Mucosa of descending colon (tissue), 3 donors: ENCODE data around the gene TMEM154. TPM values are rescaled to one million over a fixed set of nuclear protein-coding genes. Genes with fewer than 3 reads are reported as not detected.

Source experiments
- ATAC-seq: fragments of 200-7000 bp; cut with Tn5 transposase; one replicate; pipeline ENCODE4 v1.9.1; 2020; ENCODE audit warnings: mild to moderate bottlenecking, moderate library complexity
- DNase-seq, 3 donors: peaks; one replicate each; pipeline ENCODE4 v3.0.0-alpha.2; 2020
- H3K36me3 ChIP-seq: fragments of 200-600 bp; one replicate; pipeline ENCODE4 v1.8.0; 2021; ENCODE audit warnings: low read depth, mild to moderate bottlenecking
- H3K4me1 ChIP-seq: fragments of 200-600 bp; one replicate; pipeline ENCODE4 v1.8.0; 2021; ENCODE audit warnings: low read depth, mild to moderate bottlenecking
- H3K4me3 ChIP-seq: fragments of 200-600 bp; one replicate; pipeline ENCODE4 v1.8.0; 2021; ENCODE audit warnings: mild to moderate bottlenecking
- H3K9me3 ChIP-seq: fragments of 200-600 bp; one replicate; pipeline ENCODE4 v1.8.0; 2021; ENCODE audit warnings: mild to moderate bottlenecking
- intact Hi-C, 2 donors: fragments of 100-400 bp; cut with DNase I in 1 of 2; cut with micrococcal nuclease in 1 of 2; formaldehyde crosslinking; loops; one replicate each; pipeline versions ENCODE4 v1.11.0 to v1.11.1; 2022; cut with DNase I, micrococcal nuclease
- total RNA-seq, 3 donors: library from RNA; stranded (reverse); fragmentation: NEBNext Ultra II Directional in 2 of 3; extraction: Animal tissue kit (Norgen Biotek cat#: 25700) in 2 of 3; gene quantifications; one replicate each; pipeline versions ENCODE4 v1.2.1 to v1.2.4, GENCODE V29; 2021 to 2023
- TF ChIP-seq, protein P1 (sequence below): fragments of 200-600 bp; IDR thresholded peaks from one replicate; pipeline ENCODE4 v1.8.0; 2022; ENCODE audit warnings: antibody characterized with exemption, mild to moderate bottlenecking
- donor health status: DM: no; HTN: no; CAD: no; lungs with moderate emphysema.
- donor health status: DM: no; HTN: no; CAD: no.
- donor health status: DM: no; HTN: yes; CAD: no.

Gene TMEM154
- total RNA-seq, 3 donors from 2014 or later = 1.5 to 6.5 (median 1.8) TPM

GRCh38 chr4:152610131-152610530 lies 69.7 kb downstream of the TMEM154 start:
- H3K9me3 ChIP-seq = no peaks in the 10 kb centered on the region
- TF ChIP-seq, protein P1, sequence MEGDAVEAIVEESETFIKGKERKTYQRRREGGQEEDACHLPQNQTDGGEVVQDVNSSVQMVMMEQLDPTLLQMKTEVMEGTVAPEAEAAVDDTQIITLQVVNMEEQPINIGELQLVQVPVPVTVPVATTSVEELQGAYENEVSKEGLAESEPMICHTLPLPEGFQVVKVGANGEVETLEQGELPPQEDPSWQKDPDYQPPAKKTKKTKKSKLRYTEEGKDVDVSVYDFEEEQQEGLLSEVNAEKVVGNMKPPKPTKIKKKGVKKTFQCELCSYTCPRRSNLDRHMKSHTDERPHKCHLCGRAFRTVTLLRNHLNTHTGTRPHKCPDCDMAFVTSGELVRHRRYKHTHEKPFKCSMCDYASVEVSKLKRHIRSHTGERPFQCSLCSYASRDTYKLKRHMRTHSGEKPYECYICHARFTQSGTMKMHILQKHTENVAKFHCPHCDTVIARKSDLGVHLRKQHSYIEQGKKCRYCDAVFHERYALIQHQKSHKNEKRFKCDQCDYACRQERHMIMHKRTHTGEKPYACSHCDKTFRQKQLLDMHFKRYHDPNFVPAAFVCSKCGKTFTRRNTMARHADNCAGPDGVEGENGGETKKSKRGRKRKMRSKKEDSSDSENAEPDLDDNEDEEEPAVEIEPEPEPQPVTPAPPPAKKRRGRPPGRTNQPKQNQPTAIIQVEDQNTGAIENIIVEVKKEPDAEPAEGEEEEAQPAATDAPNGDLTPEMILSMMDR = no peak
- intact Hi-C loops = no loop called here
- DNase-seq = no peak
- H3K4me1 ChIP-seq = no peaks in the 10 kb centered on the region
- no peak for ATAC-seq
- H3K4me3 ChIP-seq = no peak overlapping the region
- H3K36me3 ChIP-seq = no peaks in the 10 kb centered on the region

GRCh38 chr4:152609481-152609880 lies 70.3 kb downstream of the TMEM154 start:
- intact Hi-C loops = no loop called here
- Histone ChIP-seq H3K4me1 (no peaks in the 10 kb centered on the region), H3K9me3 (no peaks in the 10 kb centered on the region), H3K4me3 (no peak overlapping the region), H3K36me3 (no peaks in the 10 kb centered on the region)
- TF ChIP-seq, protein P1 = no peak
- DNase-seq = no peak
- ATAC-seq = no peak

GRCh38 chr4:152607178-152607577 lies 72.6 kb downstream of the TMEM154 start:
- ATAC-seq (no peak), DNase-seq (no peak)
- TF ChIP-seq, protein P1 = no peak
- Histone ChIP-seq H3K4me1 (no peaks in the 10 kb centered on the region), H3K4me3 (no peak overlapping the region), H3K36me3 (no peaks in the 10 kb centered on the region), H3K9me3 (no peaks in the 10 kb centered on the region)
- intact Hi-C loops = no loop called here

- intact Hi-C loops = no loop called here
- TF ChIP-seq, protein P1 = no peak
- ATAC-seq = peak; percentile 60
- no peak for DNase-seq
- Histone ChIP-seq H3K36me3 (no peaks in the 10 kb centered on the region), H3K9me3 (no peaks in the 10 kb centered on the region), H3K4me1 (no peaks in the 10 kb centered on the region), H3K4me3 (no peak overlapping the region)
Measured at GRCh38 chr4:152606753-152607152, 73.0 kb downstream of the TMEM154 start.

GRCh38 chr4:152605641-152606335 lies 74.0 kb downstream of the TMEM154 start:
- peak; percentile 55 for ATAC-seq
- Histone ChIP-seq H3K4me1 (no peaks in the 10 kb centered on the region), H3K9me3 (no peaks in the 10 kb centered on the region), H3K4me3 (no peak overlapping the region), H3K36me3 (no peaks in the 10 kb centered on the region)
- intact Hi-C loops = no loop called here
- DNase-seq = no peak
- TF ChIP-seq, protein P1 = no peak
